Measurements from ENCODE around the gene HVCN1. TPM values are rescaled to one million over a fixed set of nuclear protein-coding genes. Genes with fewer than 3 reads are reported as not detected.

Gene HVCN1
- total RNA-seq, 1 donor from 2014 or later, result 83.9 TPM

- Mint-ChIP-seq H3K36me3 (ENCODE audit: low read depth) (peaks cover 59% of the 10 kb centered on the region), H3K27ac (peak overlapping the region; percentile 86), H3K27me3 (no peaks in the 10 kb centered on the region), H3K4me1 (peaks cover 43% of the 10 kb centered on the region), H3K4me3 (no peak overlapping the region), H3K9me3 (no peaks in the 10 kb centered on the region)
- ATAC-seq (ENCODE audit: low read depth) (no peak), DNase-seq (no peak)
- POLR2A ChIA-PET, result interaction anchor here (0.6 kb wide), 1 partner anchor 247 kb away, joined by 3 read pairs; no protein-coding TSS in a partner anchor
- intact Hi-C loops (cut with micrococcal nuclease), result no loop called here
- TF ChIP-seq, protein P1, sequence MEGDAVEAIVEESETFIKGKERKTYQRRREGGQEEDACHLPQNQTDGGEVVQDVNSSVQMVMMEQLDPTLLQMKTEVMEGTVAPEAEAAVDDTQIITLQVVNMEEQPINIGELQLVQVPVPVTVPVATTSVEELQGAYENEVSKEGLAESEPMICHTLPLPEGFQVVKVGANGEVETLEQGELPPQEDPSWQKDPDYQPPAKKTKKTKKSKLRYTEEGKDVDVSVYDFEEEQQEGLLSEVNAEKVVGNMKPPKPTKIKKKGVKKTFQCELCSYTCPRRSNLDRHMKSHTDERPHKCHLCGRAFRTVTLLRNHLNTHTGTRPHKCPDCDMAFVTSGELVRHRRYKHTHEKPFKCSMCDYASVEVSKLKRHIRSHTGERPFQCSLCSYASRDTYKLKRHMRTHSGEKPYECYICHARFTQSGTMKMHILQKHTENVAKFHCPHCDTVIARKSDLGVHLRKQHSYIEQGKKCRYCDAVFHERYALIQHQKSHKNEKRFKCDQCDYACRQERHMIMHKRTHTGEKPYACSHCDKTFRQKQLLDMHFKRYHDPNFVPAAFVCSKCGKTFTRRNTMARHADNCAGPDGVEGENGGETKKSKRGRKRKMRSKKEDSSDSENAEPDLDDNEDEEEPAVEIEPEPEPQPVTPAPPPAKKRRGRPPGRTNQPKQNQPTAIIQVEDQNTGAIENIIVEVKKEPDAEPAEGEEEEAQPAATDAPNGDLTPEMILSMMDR (IDR thresholded peaks at IDR 0.05), result no peak
- CTCF ChIA-PET, result interaction anchor here (1.7 kb wide), 1 partner anchor 110 kb away, joined by 3 read pairs; no protein-coding TSS in a partner anchor
These were observed 28.1 kb upstream of the HVCN1 start for GRCh38 chr12:110717037-110717436.

DNA sequence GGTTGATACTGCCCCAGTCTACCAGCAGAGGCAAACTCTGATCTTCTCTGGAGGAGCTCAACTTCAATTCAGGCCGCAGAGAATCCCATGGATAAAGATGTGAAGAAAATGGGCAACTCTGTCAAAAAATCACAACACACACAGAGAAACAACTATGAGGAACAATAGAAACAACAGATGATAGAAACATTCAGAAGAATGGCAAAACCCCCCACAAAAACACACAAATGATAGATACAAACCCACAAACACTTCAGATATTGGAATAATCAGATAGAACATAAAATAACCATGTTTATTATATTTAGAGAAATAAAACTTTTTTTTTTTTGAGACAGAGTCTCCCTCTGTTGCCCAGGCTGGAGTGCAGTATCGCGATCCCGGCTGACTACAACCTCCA, 20.0 kb upstream of the HVCN1 start:
- H3K27me3 Mint-ChIP-seq, result no peaks in the 10 kb centered on the region
- no peak for DNase-seq
- H3K36me3 Mint-ChIP-seq (ENCODE audit: low read depth), result peaks cover 2% of the 10 kb centered on the region
- no peaks in the 10 kb centered on the region for H3K9me3 Mint-ChIP-seq
- TF ChIP-seq, protein P1 (IDR thresholded peaks at IDR 0.05), result no peak
- peaks cover 18% of the 10 kb centered on the region for H3K4me1 Mint-ChIP-seq
- CTCF ChIA-PET, result no interaction called here
- intact Hi-C loops (cut with micrococcal nuclease), result no loop called here
- no peak overlapping the region for H3K4me3 Mint-ChIP-seq
- no peak for ATAC-seq (ENCODE audit: low read depth)
- POLR2A ChIA-PET, result interaction anchor here (0.6 kb wide), 1 partner anchor 51 kb away, joined by 3 read pairs; no protein-coding TSS in a partner anchor
- H3K27ac Mint-ChIP-seq, result no peak overlapping the region

DNA sequence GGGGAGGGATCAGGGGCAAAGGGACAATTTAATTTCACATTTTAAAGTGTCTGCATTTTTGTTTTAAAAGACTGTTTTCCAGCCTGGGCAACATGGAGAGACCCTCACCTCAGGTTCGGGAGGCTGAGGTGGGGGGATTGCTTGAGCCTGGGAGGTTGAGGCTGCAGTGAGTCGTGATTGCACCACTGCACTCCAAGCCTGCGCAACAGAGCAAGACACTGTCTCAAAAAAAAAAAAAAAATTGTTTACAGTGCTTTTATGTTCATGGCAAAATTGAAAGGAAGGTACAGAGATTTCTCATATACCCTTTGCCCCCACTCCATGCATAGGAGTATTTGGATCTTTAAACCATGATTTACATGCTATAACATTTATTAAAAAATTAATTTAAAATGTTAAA, 16.4 kb upstream of the HVCN1 start:
- Mint-ChIP-seq H3K27me3 (no peaks in the 10 kb centered on the region), H3K4me1 (peaks cover 11% of the 10 kb centered on the region), H3K4me3 (no peak overlapping the region), H3K9me3 (no peaks in the 10 kb centered on the region), H3K27ac (no peak overlapping the region), H3K36me3 (ENCODE audit: low read depth) (no peaks in the 10 kb centered on the region)
- intact Hi-C loops (cut with micrococcal nuclease), result no loop called here
- TF ChIP-seq, protein P1 (IDR thresholded peaks at IDR 0.05), result no peak
- ATAC-seq (ENCODE audit: low read depth), result no peak
- CTCF ChIA-PET, result interaction anchor here (1.0 to 1.3 kb wide), 2 partner anchors 105 to 122 kb away, joined by 4 to 5 read pairs; no protein-coding TSS in a partner anchor
- DNase-seq, result no peak
- POLR2A ChIA-PET, result no interaction called here

DNA sequence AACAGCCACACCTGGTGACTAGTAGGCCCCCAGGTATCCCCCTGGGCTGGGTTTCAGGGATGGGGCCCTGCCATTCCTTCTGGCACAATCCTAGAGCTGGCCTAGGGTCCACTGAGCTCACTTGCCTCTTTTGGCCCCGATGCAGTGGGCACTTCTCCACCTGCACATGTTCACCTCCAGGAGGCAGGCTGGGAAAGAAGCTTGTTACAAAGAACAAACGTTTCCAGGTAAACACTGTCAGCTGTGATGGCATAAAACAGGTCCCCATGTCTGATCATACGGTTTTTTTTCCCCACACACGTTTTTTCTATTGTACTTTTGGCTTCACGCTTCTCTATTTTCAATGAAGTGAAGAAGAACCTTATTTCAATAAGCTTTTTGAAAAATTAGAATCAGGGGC, 15.8 kb upstream of the HVCN1 start:
- H3K27ac Mint-ChIP-seq, result no peak overlapping the region
- TF ChIP-seq, protein P1 (IDR thresholded peaks at IDR 0.05), result no peak
- POLR2A ChIA-PET, result interaction anchor here (0.7 to 1.0 kb wide), 2 partner anchors 99 to 219 kb away, joined by 3 read pairs; no protein-coding TSS in a partner anchor
- H3K27me3 Mint-ChIP-seq, result no peaks in the 10 kb centered on the region
- DNase-seq (no peak), ATAC-seq (ENCODE audit: low read depth) (no peak)
- peaks cover 11% of the 10 kb centered on the region for H3K4me1 Mint-ChIP-seq
- CTCF ChIA-PET, result interaction anchor here (1.0 to 1.3 kb wide), 2 partner anchors 104 to 123 kb away, joined by 4 to 5 read pairs; no protein-coding TSS in a partner anchor
- no peaks in the 10 kb centered on the region for H3K9me3 Mint-ChIP-seq
- no peak overlapping the region for H3K4me3 Mint-ChIP-seq
- H3K36me3 Mint-ChIP-seq (ENCODE audit: low read depth), result no peaks in the 10 kb centered on the region
- intact Hi-C loops (cut with micrococcal nuclease), result no loop called here

DNA sequence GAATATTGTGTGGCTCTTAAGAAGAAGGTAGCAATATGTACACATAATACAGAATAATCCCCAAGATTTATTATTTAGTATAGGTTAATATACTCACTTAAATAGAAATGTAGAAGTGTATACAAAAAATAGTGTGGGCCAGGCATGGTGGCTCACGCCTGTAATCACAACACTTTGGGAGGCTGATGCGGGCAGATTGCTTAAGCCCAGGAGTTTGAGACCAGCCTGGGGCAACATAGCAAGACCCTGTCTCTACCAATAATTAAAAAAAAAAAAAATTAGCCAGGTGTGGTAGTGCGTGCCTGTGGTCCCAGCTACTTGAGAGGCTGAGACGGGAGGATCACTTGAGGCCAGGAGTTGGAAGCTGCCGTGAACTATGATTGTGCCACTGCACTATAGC, 15.3 kb upstream of the HVCN1 start:
- POLR2A ChIA-PET, result interaction anchor here (0.7 to 1.0 kb wide), 2 partner anchors 98 to 219 kb away, joined by 3 read pairs; no protein-coding TSS in a partner anchor
- DNase-seq (no peak), ATAC-seq (ENCODE audit: low read depth) (no peak)
- CTCF ChIA-PET, result interaction anchor here (1.0 to 1.3 kb wide), 2 partner anchors 104 to 123 kb away, joined by 4 to 5 read pairs; no protein-coding TSS in a partner anchor
- intact Hi-C loops (cut with micrococcal nuclease), result no loop called here
- no peaks in the 10 kb centered on the region for H3K9me3 Mint-ChIP-seq
- no peaks in the 10 kb centered on the region for H3K27me3 Mint-ChIP-seq
- H3K36me3 Mint-ChIP-seq (ENCODE audit: low read depth), result no peaks in the 10 kb centered on the region
- no peak overlapping the region for H3K27ac Mint-ChIP-seq
- H3K4me3 Mint-ChIP-seq, result no peak overlapping the region
- TF ChIP-seq, protein P1 (IDR thresholded peaks at IDR 0.05), result no peak
- H3K4me1 Mint-ChIP-seq, result peaks cover 11% of the 10 kb centered on the region
